ENCODE measurements around the gene RSRP1. TPM values are rescaled to one million over a fixed set of nuclear protein-coding genes. Genes with fewer than 3 reads are reported as not detected.

RSRP1 gene
- total and polyA plus RNA-seq, 2 of the 4 experiments (the other 2 are of a cell fraction) = 71.0 TPM

GRCh38 chr1:25255706-25256577 is 8.7 kb upstream of the RSRP1 start:
- Histone ChIP-seq H3K36me3 (ENCODE audit: control insufficient read depth, insufficient read depth, low read length) (no peaks in the 10 kb centered on the region), H3K9ac (ENCODE audit: low read depth, low read length) (no peak overlapping the region), H2AK5ac (ENCODE audit: low read depth, low read length) (peak overlapping the region; percentile 54), H4K8ac (ENCODE audit: low read depth in 2 of 2, low read length in 2 of 2) (no peak overlapping the region), H3K9me1 (ENCODE audit: insufficient read depth, low read length) (peaks cover 20% of the 10 kb centered on the region), H2AFZ (replicated peaks; ENCODE audit: low read length, poor library complexity) (no peak overlapping the region), H2AK9ac (replicated peaks; ENCODE audit: low read depth, low read length, poor library complexity) (no peak overlapping the region), H3K27ac (ENCODE audit: insufficient read depth, low read length) (no peak overlapping the region), H3K79me1 (ENCODE audit: low read depth in 1 of 2, low read length in 2 of 2) (peaks cover 21 to 54% of the 10 kb centered on the region in 2 experiments), H3K23ac (ENCODE audit: low read depth, low read length) (no peak overlapping the region), H4K5ac (ENCODE audit: low read depth, low read length) (no peak overlapping the region), H3K14ac (replicated peaks; ENCODE audit: low read depth, low read length) (no peak overlapping the region), H2BK15ac (ENCODE audit: low read depth, low read length) (peak overlapping the region; percentile 85; the same call in 1 of the 3 replicates), H2BK120ac (ENCODE audit: low read depth, low read length) (no peak overlapping the region), H3K4me3 (ENCODE audit: insufficient read depth, low read depth, low read length) (no peak overlapping the region), H4K20me1 (ENCODE audit: insufficient read depth, low read length) (no peaks in the 10 kb centered on the region), H3K18ac (ENCODE audit: low read depth, low read length) (no peak overlapping the region), H3K4ac (ENCODE audit: low read depth, low read length) (no peak overlapping the region; the same call in 1 of the 2 replicates), H3K56ac (ENCODE audit: extremely low read depth, insufficient read depth, low read length) (no peak overlapping the region), H3K27me3 (ENCODE audit: control insufficient read depth, insufficient read depth, low read length) (no peaks in the 10 kb centered on the region), H3K4me2 (ENCODE audit: low read depth, low read length) (no peak overlapping the region), H2BK5ac (ENCODE audit: low read depth, low read length, poor library complexity, severe bottlenecking) (peak overlapping the region; percentile 66), H2BK20ac (ENCODE audit: low read depth, low read length) (peak overlapping the region; percentile 49; the same call in 1 of the 2 replicates), H3K4me1 (ENCODE audit: control insufficient read depth, insufficient read depth, low read length) (peaks cover 6% of the 10 kb centered on the region), H4K91ac (ENCODE audit: insufficient read depth, low read depth, low read length) (0 out of 2 replicates have a peak overlapping the region, but pooled peaks have one; percentile 13), H3K9me3 (ENCODE audit: control insufficient read depth, insufficient read depth, low read length) (no peaks in the 10 kb centered on the region)
- in situ Hi-C loops (cut with MboI; ENCODE audit: low sequenced_read_pairs) (no loop called here), dilution Hi-C loops (cut with HindIII; ENCODE audit: low sequenced_read_pairs, unreplicated experiment) (no loop called here), intact Hi-C loops (cut with micrococcal nuclease) (no loop called here)
- 100% methylated on average over 4 of the region's 18 CpGs; no CpG with 5 or more reads in 1 of the 2 experiments for WGBS, 2 experiments (ENCODE audit: extremely low coverage in 2 of 2, insufficient read length in 1 of 2)
- DNase-seq (no peak), ATAC-seq (ENCODE audit: low read depth) (no peak)
- no TSS peak for BruUV-seq (replicated peaks)
- ChIA-PET CTCF (no interaction called here), POLR2A (ENCODE audit: unreplicated experiment) (no interaction called here)
- no peak for TF ChIP-seq ELK1 (IDR thresholded peaks at IDR 0.05; ENCODE audit: borderline replicate concordance, low read depth, low read length)
- TF ChIP-seq FOS (IDR thresholded peaks at IDR 0.05; ENCODE audit: low read depth, low read length) = no peak
- no peak for TF ChIP-seq RAD21 (IDR thresholded peaks at IDR 0.05; ENCODE audit: low read length)
- no peak for TF ChIP-seq CTCF (conservative IDR thresholded peaks at IDR 0.05; ENCODE audit: low read depth, low read length)
- TF ChIP-seq MXI1 (IDR thresholded peaks at IDR 0.05; ENCODE audit: borderline replicate concordance, low read depth, low read length) = no peak
- no peak for TF ChIP-seq CHD1 (IDR thresholded peaks at IDR 0.05; ENCODE audit: low read depth, low read length)
- TF ChIP-seq USF2 (IDR thresholded peaks at IDR 0.05; ENCODE audit: low read depth, low read length) = no peak
- TF ChIP-seq SMC3 (IDR thresholded peaks at IDR 0.05; ENCODE audit: low read depth, low read length) = no peak
- TF ChIP-seq MAZ (IDR thresholded peaks at IDR 0.05; ENCODE audit: borderline replicate concordance, low read depth, low read length) = no peak
- TF ChIP-seq CEBPB (IDR thresholded peaks at IDR 0.05; ENCODE audit: low read depth, low read length) = no peak
- TF ChIP-seq RCOR1 (IDR thresholded peaks at IDR 0.05; ENCODE audit: insufficient replicate concordance, low read length) = no peak
- no peak for TF ChIP-seq NFE2L2 (IDR thresholded peaks at IDR 0.05; ENCODE audit: low read depth, low read length)
- no peak for TF ChIP-seq MAFK (IDR thresholded peaks at IDR 0.05; ENCODE audit: low read depth, low read length)
- no peak for TF ChIP-seq BHLHE40 (IDR thresholded peaks at IDR 0.05; ENCODE audit: low read depth, low read length)
